Endothelial cell of umbilical vein (primary cell): Measurements from ENCODE around the gene MAGI1.

Experiments
- CTCF ChIP-seq, 2 donors: IDR thresholded peaks; 1 replicate in 1 of 2; 2 replicates in 1 of 2; pipeline ENCODE4 v1.5.1; 2011; ENCODE audit warnings: low read length in 2 of 2, mild to moderate bottlenecking in 2 of 2, moderate library complexity in 2 of 2, control low read depth in 1 of 2, inconsistent platforms in 1 of 2, low read depth in 1 of 2; ENCODE audit not compliant: insufficient read depth in 1 of 2; ENCODE audit errors: extremely low read depth in 1 of 2
- JUN ChIP-seq: IDR thresholded peaks from 2 replicates; pipeline ENCODE4 v1.6.1; 2011; ENCODE audit warnings: borderline replicate concordance, low read depth; ENCODE audit not compliant: insufficient read length, insufficient read depth
- MYC ChIP-seq: IDR thresholded peaks from one replicate; pipeline ENCODE4 v1.6.1; 2011; ENCODE audit warnings: mild to moderate bottlenecking, low read depth, low read length
- POLR2A ChIP-seq: IDR thresholded peaks from 2 replicates; pipeline ENCODE4 v1.6.1; 2012; ENCODE audit warnings: low read depth, mild to moderate bottlenecking, control low read depth, low read length
- POLR2AphosphoS5 ChIP-seq: IDR thresholded peaks from 2 replicates; pipeline ENCODE4 v1.6.1; 2012; ENCODE audit warnings: low read depth, mild to moderate bottlenecking, control low read depth, low read length, moderate library complexity; ENCODE audit not compliant: insufficient read depth

- TF ChIP-seq MYC (no peak), CTCF (IDR thresholded peaks at IDR 0.05; ENCODE audit: extremely low read depth in 1 of 2, insufficient read depth in 1 of 2, low read depth in 1 of 2, low read length in 2 of 2) (no peak), POLR2A (no peak), JUN (no peak), POLR2AphosphoS5 (no peak)
Observed at GRCh38 chr3:65772758-65773157, 266.0 kb downstream of the MAGI1 start.
